ENCODE measurements around the gene ILF3.
"Not testable (repeated sequence)": the region's sequence is repeated elsewhere in the genome, so short reads cannot be mapped to it uniquely, and the experiment has no call there.

Gene ILF3

GRCh38 chr19:10643172-10643967, 10.8 kb upstream of the ILF3 start:
- DNase-seq, result no peak

- DNase-seq, result no peak
Measured at GRCh38 chr19:10643968-10644259, 10.2 kb upstream of the ILF3 start.

GRCh38 chr19:10644260-10645007, 9.7 kb upstream of the ILF3 start:
- DNase-seq, result peak; percentile 84 to 85

DNA sequence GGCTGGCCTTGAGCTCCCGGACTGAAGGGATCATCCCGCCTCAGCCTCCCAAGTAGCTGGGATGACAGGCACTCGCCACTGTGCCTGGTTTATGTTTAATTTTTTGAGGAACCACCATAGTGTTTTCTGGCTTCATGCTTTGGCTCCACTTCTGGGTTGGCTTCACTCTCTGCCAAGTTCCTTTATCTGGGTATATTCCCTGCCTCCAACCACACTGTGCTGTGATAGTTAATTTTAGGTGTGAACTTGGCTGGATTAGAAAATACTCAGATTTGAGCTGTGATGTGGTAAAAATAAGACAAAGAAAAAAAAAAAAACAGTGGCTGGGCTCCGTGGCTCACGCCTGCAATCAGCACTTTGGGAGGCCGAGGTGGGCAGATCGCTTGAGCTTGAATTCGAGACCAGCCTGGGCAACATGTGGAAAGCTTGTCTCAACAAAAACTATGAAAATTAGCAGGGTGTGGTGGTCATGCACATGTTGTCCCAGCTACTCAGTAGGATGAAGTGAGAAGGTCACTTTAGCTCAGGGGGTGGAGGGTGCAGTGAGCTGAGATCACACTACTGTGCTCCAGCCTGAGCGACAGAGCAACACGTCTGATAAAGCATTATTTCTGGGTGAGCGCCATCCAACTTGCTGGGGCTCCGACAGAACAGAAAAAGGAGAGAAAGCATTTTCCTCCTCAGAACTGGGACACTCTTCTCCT, 7.5 kb upstream of the ILF3 start:
- no peak for DNase-seq

- DNase-seq, result no peak
Measured at GRCh38 chr19:10648360-10648759, 5.8 kb upstream of the ILF3 start.

DNA sequence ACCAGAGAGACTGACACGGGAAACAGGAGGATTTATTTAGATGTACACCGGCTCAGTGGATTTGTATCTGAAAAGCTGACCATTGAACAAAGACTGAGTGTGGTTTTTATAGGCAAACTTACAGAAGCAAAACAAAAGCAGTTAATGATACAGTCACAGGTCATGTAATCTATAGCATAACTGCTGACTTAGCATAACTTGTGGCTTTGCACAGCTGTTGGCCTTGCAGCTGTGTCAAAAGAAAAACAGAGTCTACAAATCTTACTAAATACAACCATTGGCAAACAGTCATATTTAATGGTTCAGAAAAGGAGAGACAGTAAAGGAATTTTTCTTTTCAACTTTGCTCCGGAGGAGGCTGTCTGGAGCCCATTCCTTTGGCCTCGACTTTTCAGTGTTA, 2.3 kb upstream of the ILF3 start:
- DNase-seq, result no peak

GRCh38 chr19:10653482-10653731, 739 bp upstream of the ILF3 start:
- no peak for DNase-seq

- peak; percentile 70 to 75 for DNase-seq
Measured at GRCh38 chr19:10654610-10655456, 687 bp downstream of the ILF3 start.

GRCh38 chr19:10655457-10656312, 1.5 kb downstream of the ILF3 start:
- DNase-seq, result no peak

GRCh38 chr19:10660346-10660745, 6.2 kb downstream of the ILF3 start:
- no peak for DNase-seq

DNA sequence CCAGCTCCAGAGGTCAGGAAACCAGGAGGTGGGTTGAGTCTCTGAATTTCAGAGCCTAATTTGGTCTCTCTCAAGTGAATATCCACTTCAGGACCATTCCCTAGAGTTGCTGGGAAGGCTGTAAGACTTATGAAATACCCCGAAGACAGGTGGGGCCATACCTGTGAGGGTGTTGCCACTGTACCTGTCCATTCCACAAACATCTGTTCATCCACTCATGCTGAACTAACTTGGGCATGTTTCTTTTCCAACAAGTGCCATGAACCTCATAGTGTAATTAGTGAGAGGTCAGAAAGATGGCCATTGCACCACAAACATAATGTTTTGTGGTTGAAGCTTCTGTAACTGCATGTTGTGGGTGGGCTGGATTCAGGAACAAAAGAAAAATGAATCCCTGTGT, 7.8 kb downstream of the ILF3 start:
- no peak for DNase-seq

GRCh38 chr19:10662384-10663251, 8.5 kb downstream of the ILF3 start:
- no peak for DNase-seq

DNA sequence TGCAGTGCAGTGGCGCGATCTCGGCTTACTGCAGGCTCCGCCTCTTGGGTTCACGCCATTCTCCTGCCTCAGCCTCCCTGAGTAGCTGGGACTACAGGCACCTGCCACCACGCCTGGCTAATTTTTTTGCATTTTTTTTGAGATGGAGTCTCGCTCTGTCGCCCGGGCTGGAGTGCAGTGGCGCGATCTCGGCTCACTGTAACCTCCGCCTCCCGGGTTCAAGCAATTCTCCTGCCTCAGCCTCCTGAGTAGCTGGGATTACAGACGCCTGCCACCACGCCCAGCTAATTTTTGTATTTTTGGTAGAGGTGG, 9.1 kb downstream of the ILF3 start:
- not testable (repeated sequence) for DNase-seq

DNA sequence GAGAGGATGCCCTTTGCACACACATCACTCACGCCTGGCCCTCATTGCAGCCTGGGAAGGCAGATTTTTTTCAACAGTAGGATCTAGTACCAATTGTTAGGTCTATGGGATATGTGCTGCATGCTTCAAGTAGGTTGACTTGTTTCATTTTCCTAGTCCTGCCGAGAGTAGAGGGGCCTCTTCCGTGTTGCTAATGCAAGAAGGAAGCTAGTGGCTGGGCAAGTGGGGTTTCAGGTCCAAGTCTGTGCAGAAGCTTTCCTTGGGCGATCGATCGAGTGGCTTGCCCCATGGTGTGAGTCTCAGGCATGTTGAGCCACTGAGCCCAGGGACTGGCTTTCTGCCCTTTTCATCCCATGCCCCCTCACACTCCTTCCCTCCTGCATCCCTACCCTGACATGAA, 13.7 kb downstream of the ILF3 start:
- DNase-seq, result no peak

- no peak for DNase-seq
Measured at GRCh38 chr19:10669246-10669645, 15.1 kb downstream of the ILF3 start.

DNA sequence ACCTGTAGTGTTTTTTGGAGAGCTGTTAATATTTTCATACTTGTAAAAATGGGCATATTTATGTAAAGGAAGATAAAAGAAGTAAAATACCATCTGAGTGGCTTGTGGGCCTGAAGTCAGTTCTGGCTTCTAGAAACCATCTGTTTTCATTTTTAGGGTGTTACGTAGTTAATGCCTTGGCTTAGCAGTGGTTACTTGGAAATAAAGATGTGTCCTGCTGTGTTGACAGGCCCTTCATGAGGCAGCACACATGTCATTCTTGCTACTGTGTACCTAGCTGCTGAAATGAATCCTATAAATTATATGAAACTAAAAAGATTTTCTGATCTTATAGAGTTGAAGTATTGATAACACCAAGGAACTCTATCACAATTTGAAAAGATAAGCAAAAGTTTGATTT, 16.0 kb downstream of the ILF3 start:
- DNase-seq, result no peak

- no peak for DNase-seq
Measured at GRCh38 chr19:10670876-10671804, 17.0 kb downstream of the ILF3 start.

DNA sequence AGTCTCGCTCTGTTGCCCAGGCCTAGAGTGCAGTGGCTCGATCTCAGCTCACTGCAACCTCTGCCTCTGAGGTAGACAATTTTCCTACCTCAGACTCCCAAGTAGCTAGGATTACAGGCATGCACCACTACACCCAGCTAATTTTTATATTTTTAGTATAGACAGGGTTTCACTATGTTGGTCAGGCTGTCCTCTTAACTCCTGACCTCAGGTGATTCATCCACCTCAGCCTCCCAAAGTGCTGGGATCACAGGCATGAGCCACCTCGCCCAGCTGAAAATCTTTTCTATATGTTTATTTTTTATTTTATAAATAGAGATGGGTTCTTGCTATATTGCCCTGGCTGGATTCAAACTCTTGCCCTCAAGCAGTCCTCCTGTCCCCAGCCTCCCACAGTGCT, 17.8 kb downstream of the ILF3 start:
- DNase-seq, result not testable (repeated sequence)

DNA sequence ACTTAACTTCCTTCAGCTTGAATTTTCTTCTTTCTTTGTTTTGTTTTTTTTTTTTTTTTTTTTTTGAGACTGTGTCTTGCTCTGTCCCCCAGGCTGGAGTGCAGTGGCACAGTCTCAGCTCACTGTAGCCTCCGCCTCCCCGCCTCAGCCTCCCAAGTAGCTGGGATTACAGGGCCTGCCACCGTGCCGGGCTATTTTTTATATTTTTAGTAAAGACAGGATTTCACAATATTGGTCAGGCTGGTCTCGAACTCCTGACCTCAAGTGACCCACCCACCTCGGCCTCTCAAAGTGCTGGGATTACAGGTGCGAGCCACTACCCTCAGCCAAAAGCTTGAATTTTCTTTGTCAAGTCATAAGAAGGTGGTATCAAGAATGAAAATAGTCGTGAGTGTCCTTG, 21.1 kb downstream of the ILF3 start:
- not testable (repeated sequence) for DNase-seq

DNA sequence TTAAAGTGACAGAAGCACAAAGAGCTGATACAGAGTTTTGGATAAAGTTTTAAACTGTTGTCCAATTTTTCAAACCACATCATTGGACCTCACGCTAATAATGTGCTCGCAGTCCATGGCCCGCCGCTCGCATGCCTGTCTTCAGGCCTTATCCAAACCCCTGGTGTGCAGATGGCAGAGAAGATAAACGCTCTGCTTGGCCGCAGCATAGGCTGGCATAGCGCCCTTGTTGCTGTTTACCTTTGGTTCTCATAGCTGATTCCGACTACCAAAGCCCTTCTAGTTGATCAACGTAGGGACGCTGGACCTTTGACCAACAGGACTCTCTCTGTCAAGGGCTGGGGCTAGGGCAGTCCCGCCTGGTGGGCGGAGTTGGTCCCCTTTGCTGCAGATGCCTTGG, 23.6 kb downstream of the ILF3 start:
- no peak for DNase-seq
